Brain microvascular endothelial cell (primary cell): Measurements from ENCODE around the gene SEC11A.
A peak's percentile ranks its signal among the peaks of the same experiment; 100 is the strongest.
"Not testable (repeated sequence)": the region's sequence is repeated elsewhere in the genome, so short reads cannot be mapped to it uniquely, and the experiment has no call there.

Experiments used
- DNase-seq: peaks from one replicate; pipeline ENCODE4 v3.0.0-alpha.2; 2020
- H3K27ac ChIP-seq: fragments of 250-450 bp; sonication (Bioruptor Pico); 2 replicates; pipeline ENCODE4 v1.5.1; 2020; ENCODE audit warnings: mild to moderate bottlenecking, moderate library complexity
- H3K27me3 ChIP-seq: fragments of 250-450 bp; sonication (Bioruptor Pico); replicated peaks from 2 replicates; pipeline ENCODE4 v1.5.1; 2020; ENCODE audit warnings: mild to moderate bottlenecking
- H3K36me3 ChIP-seq: fragments of 250-450 bp; sonication (Bioruptor Pico); replicated peaks from 2 replicates; pipeline ENCODE4 v1.5.1; 2020; ENCODE audit warnings: mild to moderate bottlenecking
- H3K4me3 ChIP-seq: 2 replicates; pipeline ENCODE4 v1.5.1; 2011; ENCODE audit warnings: low read depth, mild to moderate bottlenecking, control low read depth, low read length, moderate library complexity
- in situ Hi-C: cut with HindIII; loops from 2 replicates; pipeline ENCODE4 v1.10.0; 2017; ENCODE audit warnings: low sequenced_read_pairs, low pct_ligation_motif_present
- TF ChIP-seq, protein P1 (sequence below): IDR thresholded peaks from 2 replicates; pipeline ENCODE4 v1.5.1; 2011; ENCODE audit warnings: low read depth, mild to moderate bottlenecking, moderate library complexity, low read length, control low read depth, inconsistent platforms; ENCODE audit errors: missing control alignments

Gene SEC11A

DNA sequence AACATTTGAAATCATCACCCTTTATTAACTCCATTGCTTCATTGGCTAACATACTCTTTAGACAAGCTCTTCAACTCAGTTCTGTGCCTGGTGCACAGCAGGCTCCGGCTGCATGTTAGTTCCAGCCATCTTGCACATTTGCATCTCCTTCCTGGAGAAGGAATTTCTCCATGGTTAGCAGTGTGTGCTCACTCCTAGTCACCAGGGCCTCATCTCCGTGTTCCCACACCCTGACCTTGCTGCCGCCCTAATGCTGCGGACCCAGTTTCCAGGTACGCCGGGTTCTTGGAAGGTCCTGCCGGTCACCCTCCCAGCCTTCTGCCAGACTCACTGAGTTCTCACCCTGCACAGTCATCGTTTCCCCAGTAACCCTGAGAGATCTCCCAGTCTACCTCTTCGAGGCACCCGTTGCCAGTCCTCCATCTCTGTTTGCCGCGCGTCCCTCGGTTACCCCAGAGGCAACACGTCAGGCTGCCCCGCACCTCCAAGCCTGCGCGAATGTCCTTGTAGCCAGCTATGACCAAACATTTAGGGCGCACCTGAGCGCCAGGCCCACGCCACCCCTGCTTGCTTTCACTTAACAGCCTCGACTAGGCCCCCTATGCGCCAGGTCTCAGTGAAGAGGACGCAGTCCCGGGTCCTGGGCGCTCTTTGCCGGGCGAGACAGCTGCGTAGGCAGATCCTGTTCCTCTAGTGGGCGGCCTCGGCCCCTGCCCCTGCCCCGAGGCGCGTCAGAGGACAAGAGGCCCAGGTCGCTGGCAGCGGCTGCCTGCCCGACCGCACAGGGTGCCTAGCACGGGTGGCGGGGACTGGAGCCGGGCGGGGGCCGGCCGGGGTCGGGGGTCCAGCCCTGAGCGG, 31.7 kb upstream of the SEC11A start:
- peak overlapping the region; percentile 71 for H3K4me3 ChIP-seq
- no peaks in the 10 kb centered on the region for H3K27me3 ChIP-seq
- TF ChIP-seq, protein P1, sequence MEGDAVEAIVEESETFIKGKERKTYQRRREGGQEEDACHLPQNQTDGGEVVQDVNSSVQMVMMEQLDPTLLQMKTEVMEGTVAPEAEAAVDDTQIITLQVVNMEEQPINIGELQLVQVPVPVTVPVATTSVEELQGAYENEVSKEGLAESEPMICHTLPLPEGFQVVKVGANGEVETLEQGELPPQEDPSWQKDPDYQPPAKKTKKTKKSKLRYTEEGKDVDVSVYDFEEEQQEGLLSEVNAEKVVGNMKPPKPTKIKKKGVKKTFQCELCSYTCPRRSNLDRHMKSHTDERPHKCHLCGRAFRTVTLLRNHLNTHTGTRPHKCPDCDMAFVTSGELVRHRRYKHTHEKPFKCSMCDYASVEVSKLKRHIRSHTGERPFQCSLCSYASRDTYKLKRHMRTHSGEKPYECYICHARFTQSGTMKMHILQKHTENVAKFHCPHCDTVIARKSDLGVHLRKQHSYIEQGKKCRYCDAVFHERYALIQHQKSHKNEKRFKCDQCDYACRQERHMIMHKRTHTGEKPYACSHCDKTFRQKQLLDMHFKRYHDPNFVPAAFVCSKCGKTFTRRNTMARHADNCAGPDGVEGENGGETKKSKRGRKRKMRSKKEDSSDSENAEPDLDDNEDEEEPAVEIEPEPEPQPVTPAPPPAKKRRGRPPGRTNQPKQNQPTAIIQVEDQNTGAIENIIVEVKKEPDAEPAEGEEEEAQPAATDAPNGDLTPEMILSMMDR, result no peak
- peak; percentile 59 for DNase-seq
- H3K36me3 ChIP-seq, result no peaks in the 10 kb centered on the region
- peak overlapping the region; percentile 85 for H3K27ac ChIP-seq
- in situ Hi-C loops, result no loop called here

DNA sequence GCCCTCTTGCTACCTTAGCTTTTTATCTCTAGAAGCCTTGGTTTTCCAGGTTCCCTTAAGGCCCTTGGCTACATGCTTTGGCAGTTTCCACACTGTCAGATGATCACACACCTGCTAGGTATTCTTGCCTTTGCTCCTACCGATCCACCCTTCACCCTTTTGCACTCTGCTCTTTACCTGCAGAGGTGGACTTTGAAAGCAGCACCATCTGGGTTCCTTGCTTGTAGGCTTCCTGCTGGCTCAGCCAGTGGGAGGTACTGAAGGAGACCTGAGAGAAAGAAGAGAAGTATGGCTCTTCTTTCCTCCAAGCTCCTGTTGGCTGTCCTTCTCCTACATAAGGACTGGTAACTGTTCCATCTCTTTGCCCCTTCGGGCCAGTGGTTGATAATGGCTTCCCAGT, 25.2 kb upstream of the SEC11A start:
- no peaks in the 10 kb centered on the region for H3K27me3 ChIP-seq
- no peak overlapping the region for H3K27ac ChIP-seq
- in situ Hi-C loops, result no loop called here
- DNase-seq, result no peak
- H3K4me3 ChIP-seq, result no peak overlapping the region
- no peaks in the 10 kb centered on the region for H3K36me3 ChIP-seq
- TF ChIP-seq, protein P1, result no peak

DNA sequence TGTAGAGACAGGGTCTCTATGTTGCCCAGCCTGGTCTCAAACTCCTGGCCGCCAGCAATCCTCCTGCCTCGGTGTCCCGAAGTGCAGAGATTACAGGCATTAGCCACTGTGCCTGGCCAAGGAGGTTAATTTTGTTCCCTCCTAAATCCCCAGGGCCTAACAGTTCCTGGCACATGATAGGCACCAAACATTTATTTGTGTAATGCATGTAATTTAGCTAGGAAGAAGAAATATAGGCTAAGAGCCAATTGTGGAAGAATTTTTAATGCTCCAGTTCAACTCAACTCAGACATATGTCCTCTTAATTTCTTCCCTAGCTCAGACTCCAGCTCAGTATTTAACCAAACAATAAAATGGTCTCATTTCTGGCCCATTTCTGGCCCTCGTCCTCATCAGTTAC, 24.8 kb upstream of the SEC11A start:
- no peak overlapping the region for H3K27ac ChIP-seq

DNA sequence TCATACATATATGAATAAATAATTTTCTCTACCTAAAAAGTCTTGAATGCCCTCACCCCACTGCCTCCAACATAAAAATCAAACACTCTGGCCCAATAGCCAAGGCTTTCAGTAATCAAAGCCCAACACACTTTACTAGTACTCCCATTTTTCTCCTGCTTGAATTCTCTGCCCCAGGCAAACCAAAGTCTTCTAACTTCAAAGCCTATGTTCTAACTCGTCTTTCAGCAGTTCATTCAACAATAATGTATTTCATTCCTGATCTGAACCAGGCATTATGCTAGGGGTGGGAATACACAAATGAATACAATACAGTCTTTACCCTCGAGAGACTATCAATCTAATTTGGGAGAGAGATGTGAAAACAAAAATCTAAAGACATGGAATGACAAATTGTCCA, 21.1 kb upstream of the SEC11A start:
- in situ Hi-C loops, result no loop called here
- DNase-seq, result no peak
- no peaks in the 10 kb centered on the region for H3K36me3 ChIP-seq
- H3K27me3 ChIP-seq, result no peaks in the 10 kb centered on the region
- no peak overlapping the region for H3K4me3 ChIP-seq
- no peak overlapping the region for H3K27ac ChIP-seq
- TF ChIP-seq, protein P1, result no peak

More for the DNA sequence above, 24.8 kb upstream of the SEC11A start:
- H3K27me3 ChIP-seq, result no peaks in the 10 kb centered on the region
- in situ Hi-C loops, result no loop called here
- no peak for DNase-seq
- H3K4me3 ChIP-seq, result no peak overlapping the region
- H3K36me3 ChIP-seq, result no peaks in the 10 kb centered on the region
- TF ChIP-seq, protein P1, result no peak

DNA sequence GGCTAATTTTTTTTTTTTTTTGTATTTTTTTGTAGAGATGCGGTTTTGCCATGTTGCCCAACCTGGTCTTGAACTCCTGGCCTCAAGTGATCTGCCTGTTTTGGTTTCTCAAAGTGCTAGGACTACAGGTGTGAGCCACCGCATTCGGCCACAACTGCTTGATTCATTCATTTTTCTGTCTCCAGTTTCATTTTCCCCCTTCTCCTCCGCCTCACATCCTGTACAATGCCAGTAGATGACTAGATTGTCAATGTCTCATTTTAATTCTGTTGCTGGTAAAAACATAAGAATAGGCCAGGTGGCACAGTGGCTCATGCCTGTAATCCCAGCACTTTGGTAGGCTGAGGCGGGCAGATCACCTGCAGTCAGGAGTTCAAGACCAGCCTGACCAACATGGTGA, 20.4 kb upstream of the SEC11A start:
- in situ Hi-C loops, result no loop called here
- TF ChIP-seq, protein P1, result no peak
- Histone ChIP-seq H3K27ac (no peak overlapping the region), H3K4me3 (no peak overlapping the region), H3K27me3 (no peaks in the 10 kb centered on the region), H3K36me3 (no peaks in the 10 kb centered on the region)
- DNase-seq, result no peak

DNA sequence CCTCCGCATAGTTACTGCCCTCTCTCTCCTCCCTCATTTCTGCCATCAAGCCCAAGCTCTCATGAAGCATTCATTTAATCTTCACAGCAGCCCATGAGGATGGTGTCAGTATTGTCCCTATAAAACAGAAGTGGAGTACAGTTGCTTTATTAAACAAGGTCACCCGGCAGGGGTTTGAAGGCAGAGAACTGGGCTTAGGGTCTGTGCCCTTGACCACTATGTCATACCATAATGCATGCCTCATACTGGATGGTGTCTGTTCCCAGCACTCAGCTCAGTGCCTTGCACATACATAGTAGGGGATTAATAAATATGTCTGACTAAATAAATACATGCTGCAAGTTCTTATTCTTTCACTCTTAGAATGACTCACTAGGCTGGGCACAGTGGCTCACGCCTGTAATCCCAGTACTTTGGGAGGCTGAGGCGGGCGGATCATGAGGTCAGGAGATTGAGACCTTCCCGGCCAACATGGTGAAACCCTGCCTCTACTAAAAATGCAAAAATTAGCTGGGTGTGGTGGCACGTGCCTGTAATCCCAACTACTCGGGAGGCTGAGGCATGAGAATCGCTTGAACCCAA, 19.6 kb upstream of the SEC11A start:
- peak overlapping the region; percentile 70 for H3K27ac ChIP-seq
- in situ Hi-C loops, H3K36me3 ChIP-seq, H3K27me3 ChIP-seq: not testable (repeated sequence)
- peak; percentile 47 for DNase-seq
- H3K4me3 ChIP-seq, result peak overlapping the region; percentile 24
